Renal pelvis (tissue), 4 donors: ENCODE measurements around the gene SUMO2. TPM values are rescaled to one million over a fixed set of nuclear protein-coding genes. Genes with fewer than 3 reads are reported as not detected.
"Not testable (repeated sequence)": the region's sequence is repeated elsewhere in the genome, so short reads cannot be mapped to it uniquely, and the experiment has no call there.

Experiments used
- DNase-seq: peaks from one replicate; pipeline ENCODE4 v3.0.0-alpha.2; 2013
- polyA plus RNA-seq, 3 donors: library from polyadenylated mRNA; unstranded; fragments of 120-200 nt; gene quantifications; one replicate each; pipeline ENCODE4 v1.2.1, GENCODE V29; 2013; ENCODE audit not compliant: insufficient read length in 3 of 3

The SUMO2 gene
- polyA plus RNA-seq, 3 donors = 651 to 676 (median 657) TPM

GRCh38 chr17:75128694-75129505, 53.9 kb downstream of the SUMO2 start:
- DNase-seq = no peak

- not testable (repeated sequence) for DNase-seq
These were observed 54.8 kb downstream of the SUMO2 start for GRCh38 chr17:75127936-75128335.

GRCh38 chr17:75126954-75127353, 55.8 kb downstream of the SUMO2 start:
- DNase-seq = no peak

GRCh38 chr17:75125984-75126383, 56.8 kb downstream of the SUMO2 start:
- no peak for DNase-seq

- no peak for DNase-seq
These were observed 58.0 kb downstream of the SUMO2 start for GRCh38 chr17:75124819-75125162.

- no peak for DNase-seq
These were observed 58.5 kb downstream of the SUMO2 start for GRCh38 chr17:75124041-75124818.

GRCh38 chr17:75118307-75118706, 64.5 kb downstream of the SUMO2 start:
- no peak for DNase-seq

GRCh38 chr17:75116737-75117136, 66.0 kb downstream of the SUMO2 start:
- DNase-seq = no peak

Other genes starting within 250 kb of the SUMO2 start
- gene OTOP3, start 247.1 kb downstream of the SUMO2 start, polyA plus RNA-seq = not detected
- gene HID1, start 210.2 kb downstream of the SUMO2 start, polyA plus RNA-seq = 10 to 100 TPM; 15.3 to 16.9 (median 16.6) TPM
- gene CDR2L, start 195.3 kb downstream of the SUMO2 start, polyA plus RNA-seq = 10 to 100 TPM in 2 of 3 donors, 1 to 10 TPM in 1; 8.2 to 12.0 (median 12.0) TPM
- gene MRPL58, start 170.3 kb downstream of the SUMO2 start, polyA plus RNA-seq = 10 to 100 TPM; 27.4 to 31.3 (median 29.5) TPM
- gene ATP5PD, start 136.0 kb downstream of the SUMO2 start, polyA plus RNA-seq = 100 to 1,000 TPM; 299 to 318 (median 307) TPM
- 10 to 100 TPM; 31.0 to 33.9 (median 32.8) TPM for gene KCTD2, start 135.7 kb downstream of the SUMO2 start, polyA plus RNA-seq
- 10 to 100 TPM; 27.4 to 42.7 (median 39.8) TPM for gene SLC16A5, start 95.0 kb downstream of the SUMO2 start, polyA plus RNA-seq
- gene ARMC7, start 73.0 kb downstream of the SUMO2 start, polyA plus RNA-seq = 10 to 100 TPM; 17.3 to 19.1 (median 18.9) TPM
- 10 to 100 TPM; 52.8 to 72.7 (median 69.7) TPM for gene NT5C, start 51.2 kb downstream of the SUMO2 start, polyA plus RNA-seq
- gene JPT1, start 28.4 kb downstream of the SUMO2 start, polyA plus RNA-seq = 100 to 1,000 TPM in 2 of 3 donors, 10 to 100 TPM in 1; 86.5 to 109 (median 103) TPM
- gene NUP85, start 22.7 kb upstream of the SUMO2 start, polyA plus RNA-seq = 10 to 100 TPM; 66.4 to 82.0 (median 78.2) TPM
- 10 to 100 TPM; 38.2 to 49.9 (median 47.9) TPM for gene GGA3, start 78.6 kb upstream of the SUMO2 start, polyA plus RNA-seq
- gene MRPS7, start 78.9 kb upstream of the SUMO2 start, polyA plus RNA-seq = 10 to 100 TPM; 72.9 to 80.1 (median 79.4) TPM
- 10 to 100 TPM; 21.8 to 22.8 (median 22.3) TPM for gene MIF4GD, start 88.3 kb upstream of the SUMO2 start, polyA plus RNA-seq
- 10 to 100 TPM in 1 of 3 donors, 1 to 10 TPM in 2; 7.1 to 13.0 (median 8.4) TPM for gene SLC25A19, start 106.5 kb upstream of the SUMO2 start, polyA plus RNA-seq
- gene GRB2, start 222.7 kb upstream of the SUMO2 start, polyA plus RNA-seq = 10 to 100 TPM; 87.7 to 96.9 (median 94.9) TPM